GM20000 (cell line): ENCODE results near the gene DNMBP.

Experiments used
- DNase-seq: peaks from one replicate; pipeline ENCODE4 v3.0.0; 2012; ENCODE audit warnings: low spot score
- CTCF ChIP-seq: IDR thresholded peaks from 2 replicates; pipeline ENCODE4 v1.5.1; 2012; ENCODE audit warnings: mild to moderate bottlenecking, control low read depth; ENCODE audit errors: extremely low read depth, missing control alignments

Gene DNMBP

GRCh38 chr10:99924451-99925255, 85.1 kb downstream of the DNMBP start:
- no peak for TF ChIP-seq CTCF
- no peak for DNase-seq

- TF ChIP-seq CTCF: no peak
- DNase-seq: no peak
Observed at GRCh38 chr10:99921948-99922347, 87.8 kb downstream of the DNMBP start.

GRCh38 chr10:99920901-99921300, 88.8 kb downstream of the DNMBP start:
- TF ChIP-seq CTCF: no peak
- DNase-seq: no peak

GRCh38 chr10:99920486-99920885, 89.3 kb downstream of the DNMBP start:
- DNase-seq: no peak
- no peak for TF ChIP-seq CTCF

- DNase-seq: no peak
Observed at GRCh38 chr10:99917963-99918825, 91.6 kb downstream of the DNMBP start.

GRCh38 chr10:99916776-99917175, 93.0 kb downstream of the DNMBP start:
- no peak for TF ChIP-seq CTCF
- no peak for DNase-seq

More at GRCh38 chr10:99917963-99918825, 91.6 kb downstream of the DNMBP start:
- no peak for TF ChIP-seq CTCF

GRCh38 chr10:99915414-99915813, 94.3 kb downstream of the DNMBP start:
- TF ChIP-seq CTCF: no peak
- DNase-seq: no peak
